Activated CD4-positive, alpha-beta memory T cell treated with anti-CD3 and anti-CD28 coated beads, Interleukin-2, amount 10 ng/mL, durations not matched to agents 7 days and 5 days (primary cell): ENCODE results near the gene SPATA9. TPM values are rescaled to one million over a fixed set of nuclear protein-coding genes. Genes with fewer than 3 reads are reported as not detected.

Experiments
- CTCF ChIA-PET: fragments of 350-600 bp; sonication (Branson Sonifier 250); formaldehyde crosslinking; loops from one replicate; lab custom pipeline; 2021; ENCODE audit warnings: antibody characterized with exemption, inconsistent platforms; lab: Charles Lee
- POLR2A ChIA-PET: fragments of 350-600 bp; sonication (Branson Sonifier 250); formaldehyde crosslinking; loops from one replicate; lab custom pipeline; 2021; ENCODE audit warnings: antibody characterized with exemption; lab: Charles Lee
- DNase-seq: peaks from one replicate; pipeline ENCODE4 v3.0.0-alpha.2; 2020
- H3K27ac Mint-ChIP-seq: one replicate; pipeline ENCODE4 v1.8.0; 2021; ENCODE audit warnings: mild to moderate bottlenecking, mixed read lengths
- H3K27me3 Mint-ChIP-seq: one replicate; pipeline ENCODE4 v1.8.0; 2021; ENCODE audit warnings: mixed read lengths
- H3K36me3 Mint-ChIP-seq: one replicate; pipeline ENCODE4 v1.8.0; 2021; ENCODE audit warnings: low read depth, mixed read lengths
- H3K4me1 Mint-ChIP-seq: one replicate; pipeline ENCODE4 v1.8.0; 2021; ENCODE audit warnings: mixed read lengths
- H3K4me3 Mint-ChIP-seq: one replicate; pipeline ENCODE4 v1.8.0; 2021; ENCODE audit warnings: mild to moderate bottlenecking, mixed read lengths
- H3K9me3 Mint-ChIP-seq: one replicate; pipeline ENCODE4 v1.8.0; 2021; ENCODE audit warnings: mixed read lengths
- total RNA-seq, 2 experiments: library from RNA; stranded (reverse); gene quantifications; one replicate each; pipeline ENCODE4 v1.2.3, GENCODE V29; 2021

SPATA9 gene
- not detected for total RNA-seq

- CTCF ChIA-PET = no interaction called here
- H3K27ac Mint-ChIP-seq = no peak within 1 kb of the TSS
- peaks cover 29% of the 10 kb centered on the region for H3K27me3 Mint-ChIP-seq
- H3K4me1 Mint-ChIP-seq = no peaks in the 10 kb centered on the region
- H3K9me3 Mint-ChIP-seq = no peaks in the 10 kb centered on the region
- H3K36me3 Mint-ChIP-seq = no peaks in the 10 kb centered on the region
- H3K4me3 Mint-ChIP-seq = no peak within 1 kb of the TSS
- POLR2A ChIA-PET = no interaction called here
- DNase-seq = no peak
Measured at GRCh38 chr5:95682891-95683290, at the start of gene SPATA9. Gene SPATA9, minus strand, starts transcription at chr5:95682991. Its CDS starts 137 bp downstream, at chr5:95682854.

GRCh38 chr5:95731571-95732554 is 49.1 kb upstream of the SPATA9 start:
- Mint-ChIP-seq H3K27ac (no peak overlapping the region), H3K9me3 (no peaks in the 10 kb centered on the region), H3K27me3 (peaks cover 70% of the 10 kb centered on the region), H3K4me1 (peaks cover 16% of the 10 kb centered on the region), H3K4me3 (peak overlapping the region; percentile 61), H3K36me3 (peaks cover 4% of the 10 kb centered on the region)
- POLR2A ChIA-PET = interaction anchor here (1.4 kb wide), 1 partner anchor 85 kb away, joined by 5 read pairs; no protein-coding TSS in a partner anchor
- CTCF ChIA-PET = interaction anchor here (1.8 kb wide), 1 partner anchor 68 kb away, joined by 6 read pairs; no protein-coding TSS in a partner anchor
- DNase-seq = peak; percentile 23

DNA sequence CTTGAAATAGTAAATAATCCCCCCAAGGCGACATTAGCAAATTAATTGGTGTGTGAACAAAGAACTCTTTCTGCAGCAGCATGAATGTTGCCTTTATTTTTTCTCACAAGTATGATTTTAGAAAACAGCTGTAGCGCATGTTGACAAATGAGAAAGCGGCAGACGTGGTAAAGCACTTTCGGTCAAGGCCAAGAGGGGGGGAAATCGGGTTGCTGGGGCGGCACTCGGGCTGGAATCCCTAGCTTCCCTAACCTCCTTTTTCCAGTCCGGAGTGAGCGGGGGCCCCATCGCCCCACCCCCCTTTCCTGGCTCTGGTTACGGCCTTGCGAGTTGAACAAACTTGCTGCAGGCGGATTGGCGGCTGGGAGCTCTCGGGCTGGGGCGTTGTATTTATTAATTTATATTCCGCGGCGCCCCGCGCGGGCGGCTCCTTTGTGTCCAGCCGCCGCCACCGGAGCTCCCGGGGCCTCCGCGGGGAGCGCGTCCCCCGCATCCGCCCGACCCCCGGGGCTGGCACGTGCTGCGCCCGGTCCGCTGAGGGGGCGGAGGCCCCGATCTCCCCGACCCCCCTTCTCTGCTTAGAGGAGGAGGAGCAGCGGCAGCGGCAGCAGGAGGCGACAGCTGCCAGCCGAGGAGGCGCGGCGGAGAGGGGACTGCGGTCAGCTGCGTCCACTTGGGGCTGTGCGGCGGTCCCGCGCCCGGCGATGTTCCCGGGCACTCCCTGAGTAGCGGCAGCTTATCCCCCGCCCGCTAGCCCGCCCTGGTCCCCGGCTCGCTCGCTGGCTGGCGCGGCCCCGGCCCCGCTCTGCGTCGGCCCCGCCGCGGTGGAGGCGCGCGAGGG is 48.2 kb upstream of the SPATA9 start, which contains the start of gene RHOBTB3:
RHOBTB3 (plus strand) TSS at position 607 of the 841 bp plus-strand sequence. CDS start 347 bp downstream, outside the sequence.
- Mint-ChIP-seq H3K27ac (no peak within 1 kb of the TSS), H3K9me3 (no peaks in the 10 kb centered on the region), H3K4me1 (peaks cover 23% of the 10 kb centered on the region), H3K27me3 (peaks cover 73% of the 10 kb centered on the region), H3K4me3 (peak within 1 kb of the TSS; percentile 61), H3K36me3 (peaks cover 4% of the 10 kb centered on the region)
- ChIA-PET POLR2A (interaction anchor here (0.9 to 1.4 kb wide), 2 partner anchors 27 to 84 kb away, joined by 3 to 5 read pairs; no protein-coding TSS in a partner anchor), CTCF (interaction anchor here (0.8 to 1.8 kb wide), 5 partner anchors 13 to 84 kb away, joined by 3 to 6 read pairs (median 3); partner anchors contain the start of gene RFESD)
- no peak for DNase-seq

DNA sequence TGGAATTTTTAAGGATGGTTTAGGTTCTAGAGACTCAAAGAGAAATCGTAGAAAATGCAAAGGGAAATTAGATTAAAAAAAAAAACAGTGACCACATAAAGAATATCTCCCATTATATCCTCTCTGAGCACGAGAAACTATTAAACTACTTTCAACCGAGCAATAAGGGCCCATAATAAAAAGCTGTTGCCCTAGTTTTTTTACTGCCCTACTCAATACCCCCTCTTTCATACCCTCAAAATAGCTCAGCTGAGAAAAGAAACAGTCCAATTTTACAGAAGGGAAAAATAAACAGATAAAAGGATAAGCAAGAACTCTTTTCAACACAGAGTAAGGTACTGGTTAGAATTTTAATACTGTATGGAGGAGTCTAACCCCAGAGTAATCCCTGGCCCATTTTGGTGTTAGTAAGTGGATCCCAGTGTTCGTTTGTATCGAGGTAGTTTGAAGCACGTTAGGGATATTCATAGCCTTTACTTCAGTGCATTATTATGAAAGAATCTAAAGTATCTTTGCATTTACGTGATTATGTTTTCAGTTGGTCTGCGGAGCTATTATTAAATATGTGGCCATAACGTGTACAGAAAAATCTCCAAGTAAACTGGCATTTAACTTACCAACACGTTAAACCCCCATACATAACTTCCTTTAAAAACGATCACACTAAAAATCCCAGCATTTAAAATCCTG is 47.4 kb upstream of the SPATA9 start:
- ChIA-PET CTCF (interaction anchor here (0.8 to 1.8 kb wide), 5 partner anchors 12 to 83 kb away, joined by 3 to 6 read pairs (median 3); partner anchors contain the start of gene RFESD), POLR2A (interaction anchor here (0.9 kb wide), 1 partner anchor 28 kb away, joined by 3 read pairs; no protein-coding TSS in a partner anchor)
- Mint-ChIP-seq H3K27ac (no peak overlapping the region), H3K9me3 (no peaks in the 10 kb centered on the region), H3K36me3 (peaks cover 4% of the 10 kb centered on the region), H3K27me3 (peaks cover 72% of the 10 kb centered on the region), H3K4me1 (peaks cover 23% of the 10 kb centered on the region), H3K4me3 (peak overlapping the region; percentile 48)
- no peak for DNase-seq

- Mint-ChIP-seq H3K9me3 (no peaks in the 10 kb centered on the region), H3K36me3 (peaks cover 4% of the 10 kb centered on the region), H3K4me3 (no peak overlapping the region), H3K27me3 (peaks cover 67% of the 10 kb centered on the region), H3K4me1 (peaks cover 23% of the 10 kb centered on the region), H3K27ac (no peak overlapping the region)
- DNase-seq = no peak
- ChIA-PET POLR2A (no interaction called here), CTCF (interaction anchor here (1.7 to 1.8 kb wide), 2 partner anchors 65 to 83 kb away, joined by 3 to 6 read pairs; partner anchors contain the start of gene RFESD)
Measured at GRCh38 chr5:95729115-95730010, 46.6 kb upstream of the SPATA9 start.

DNA sequence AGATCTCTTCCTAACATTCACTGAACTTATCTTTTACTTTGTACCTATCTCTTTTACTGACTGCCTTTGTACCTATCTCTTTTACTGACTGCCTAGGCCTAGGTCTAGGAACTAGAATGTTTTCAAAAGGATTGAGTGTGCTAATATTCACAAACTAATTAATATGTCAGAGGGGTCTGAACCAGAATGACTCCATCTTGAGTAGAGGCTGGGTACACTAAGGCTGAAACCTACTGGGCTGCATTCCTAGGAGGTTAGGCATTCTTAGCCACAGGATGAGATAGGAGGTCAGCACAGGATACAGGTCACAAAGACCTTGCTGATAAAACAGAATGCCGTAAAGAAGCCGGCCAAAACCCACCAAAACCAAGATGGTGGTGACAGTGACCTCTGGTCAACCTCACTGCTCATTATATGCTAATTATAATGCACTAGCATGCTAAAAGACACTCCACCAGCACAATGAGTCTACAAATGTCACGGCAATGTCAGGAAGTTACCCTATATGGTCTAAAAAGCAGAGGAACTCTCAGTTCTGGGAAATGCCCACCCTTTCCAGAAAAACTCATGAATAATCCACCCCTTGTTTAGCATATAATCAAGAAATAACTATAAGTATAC is 45.8 kb upstream of the SPATA9 start:
- Mint-ChIP-seq H3K27me3 (peaks cover 67% of the 10 kb centered on the region), H3K36me3 (peaks cover 4% of the 10 kb centered on the region), H3K27ac (no peak overlapping the region), H3K9me3 (no peaks in the 10 kb centered on the region), H3K4me1 (peaks cover 24% of the 10 kb centered on the region), H3K4me3 (no peak overlapping the region)
- POLR2A ChIA-PET = no interaction called here
- DNase-seq = no peak
- CTCF ChIA-PET = no interaction called here

- H3K4me1 Mint-ChIP-seq = peaks cover 26% of the 10 kb centered on the region
- peaks cover 4% of the 10 kb centered on the region for H3K36me3 Mint-ChIP-seq
- ChIA-PET CTCF (no interaction called here), POLR2A (no interaction called here)
- H3K9me3 Mint-ChIP-seq = no peaks in the 10 kb centered on the region
- no peak for DNase-seq
- no peak overlapping the region for H3K4me3 Mint-ChIP-seq
- H3K27ac Mint-ChIP-seq = no peak overlapping the region
- H3K27me3 Mint-ChIP-seq = peaks cover 60% of the 10 kb centered on the region
Measured at GRCh38 chr5:95727764-95728191, 45.0 kb upstream of the SPATA9 start.

- Mint-ChIP-seq H3K27me3 (peaks cover 55% of the 10 kb centered on the region), H3K4me3 (no peak overlapping the region), H3K9me3 (no peaks in the 10 kb centered on the region), H3K4me1 (peaks cover 24% of the 10 kb centered on the region), H3K27ac (no peak overlapping the region), H3K36me3 (peaks cover 4% of the 10 kb centered on the region)
- POLR2A ChIA-PET = no interaction called here
- CTCF ChIA-PET = no interaction called here
- no peak for DNase-seq
Measured at GRCh38 chr5:95726811-95727763, 44.3 kb upstream of the SPATA9 start.

DNA sequence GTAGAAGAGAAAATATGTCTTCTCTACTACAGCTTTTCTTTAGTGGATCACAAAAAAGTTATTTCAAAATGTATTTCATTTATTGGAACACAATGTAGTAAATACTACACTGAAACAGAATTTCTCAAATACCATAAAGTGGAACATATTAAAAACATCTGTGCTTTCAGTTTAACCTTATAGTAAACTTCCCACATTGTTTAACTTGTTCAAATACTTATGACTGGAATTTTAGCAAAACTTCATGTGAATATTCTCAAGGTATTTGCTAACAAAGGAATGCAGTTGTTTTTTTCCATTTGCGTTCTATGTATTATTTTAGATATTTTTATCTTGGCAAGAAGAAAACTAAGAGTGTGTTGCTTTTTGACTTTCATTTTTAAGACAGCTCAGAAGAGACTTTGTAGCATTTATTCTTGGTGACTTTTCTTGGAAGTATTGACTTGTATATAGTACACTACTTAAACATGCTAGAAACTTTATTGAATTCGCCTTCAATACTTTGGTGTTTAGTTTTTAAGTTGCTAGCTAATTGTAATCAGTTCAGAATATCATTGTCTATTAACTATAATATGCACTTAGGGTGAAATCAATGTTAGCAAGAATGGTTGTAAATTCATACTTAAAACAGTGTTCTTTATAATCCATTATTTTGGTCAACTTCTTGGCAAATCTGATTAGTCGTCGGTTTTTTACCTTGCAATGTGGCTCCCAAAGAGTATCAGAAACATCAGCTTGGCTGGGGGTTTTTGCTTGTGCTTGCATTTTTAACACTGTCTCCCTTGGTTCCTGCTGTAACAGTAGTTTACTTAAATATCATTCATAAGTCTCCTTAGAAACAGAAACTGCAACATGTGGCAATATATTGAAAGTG is 43.4 kb upstream of the SPATA9 start:
- Mint-ChIP-seq H3K27ac (no peak overlapping the region), H3K36me3 (peaks cover 4% of the 10 kb centered on the region), H3K27me3 (peaks cover 51% of the 10 kb centered on the region), H3K9me3 (no peaks in the 10 kb centered on the region), H3K4me3 (no peak overlapping the region), H3K4me1 (peaks cover 18% of the 10 kb centered on the region)
- no peak for DNase-seq
- POLR2A ChIA-PET = no interaction called here
- CTCF ChIA-PET = no interaction called here
